Left lung (tissue), 10 donors: ENCODE data around the gene SESN1. TPM values are rescaled to one million over a fixed set of nuclear protein-coding genes. Genes with fewer than 3 reads are reported as not detected.

Source experiments
- ATAC-seq: fragments of 200-7000 bp; cut with Tn5 transposase; one replicate; pipeline ENCODE4 v1.9.1; 2020; ENCODE audit warnings: moderate library complexity
- DNase-seq, 4 donors: peaks; one replicate each; pipeline ENCODE4 v3.0.0-alpha.2; 2013 to 2020
- H3K27ac ChIP-seq, 2 donors: fragments of 200-600 bp; sonication (generic) in 1 of 2; one replicate each; pipeline versions ENCODE4 v1.5.0 to v1.8.0; 2020 to 2021
- H3K27me3 ChIP-seq, 2 donors: fragments of 200-600 bp; sonication (generic) in 1 of 2; one replicate each; pipeline versions ENCODE4 v1.5.0 to v1.8.0; 2020 to 2021
- H3K36me3 ChIP-seq, 2 donors: fragments of 200-600 bp; sonication (generic) in 1 of 2; one replicate each; pipeline versions ENCODE4 v1.5.0 to v1.8.0; 2020 to 2021
- H3K4me1 ChIP-seq, 2 donors: fragments of 200-600 bp; one replicate each; pipeline ENCODE4 v1.8.0; 2021
- H3K4me3 ChIP-seq, 2 donors: fragments of 200-600 bp; sonication (generic) in 1 of 2; one replicate each; pipeline versions ENCODE4 v1.5.0 to v1.8.0; 2020 to 2021; ENCODE audit warnings: mild to moderate bottlenecking in 1 of 2
- H3K9me3 ChIP-seq, 2 donors: fragments of 200-600 bp; sonication (generic) in 1 of 2; one replicate each; pipeline versions ENCODE4 v1.5.0 to v1.8.0; 2020 to 2021
- CTCF ChIP-seq, 2 donors: fragments of 200-600 bp; sonication (generic) in 1 of 2; IDR thresholded peaks; one replicate each; pipeline versions ENCODE4 v1.5.0 to v1.8.0; 2021; ENCODE audit warnings: antibody characterized with exemption in 2 of 2
- intact Hi-C, 2 donors: fragments of 100-400 bp; cut with DNase I; formaldehyde crosslinking; loops; one replicate each; pipeline versions ENCODE4 v1.11.2 to v1.14.2; 2022
- polyA plus RNA-seq, 6 donors: library from polyadenylated mRNA; unstranded; fragments of 120-200 nt; gene quantifications; one replicate each; pipeline ENCODE4 v1.2.1, GENCODE V29; 2013; ENCODE audit not compliant: insufficient read length in 6 of 6
- total RNA-seq, 2 donors: library from RNA; stranded (reverse); fragmentation: NEBNext Ultra II Directional; extraction: Animal tissue kit (Norgen Biotek cat#: 25700); gene quantifications; one replicate each; pipeline ENCODE4 v1.2.1, GENCODE V29; 2021
- donor health status: DM: no; HTN: yes; CAD: no.
- donor health status: DM: no; HTN: no; CAD: no.

The SESN1 gene
- total and polyA plus RNA-seq, 8 donors = 20.5 to 90.5 (median 65.7) TPM

- intact Hi-C loops = no loop called here
- H3K4me3 ChIP-seq = no peak overlapping the region
- H3K27ac ChIP-seq = peak overlapping the region in 1 of 2 donors; percentile 75
Measured at GRCh38 chr6:108966855-108967755, 127.5 kb downstream of the SESN1 start.

GRCh38 chr6:108966251-108966650, 128.4 kb downstream of the SESN1 start:
- no peaks in the 10 kb centered on the region for H3K9me3 ChIP-seq
- H3K4me1 ChIP-seq = peaks cover 14 to 38% of the 10 kb centered on the region in 2 donors
- H3K27me3 ChIP-seq = no peaks in the 10 kb centered on the region
- DNase-seq = no peak
- intact Hi-C loops = no loop called here
- H3K36me3 ChIP-seq = no peaks in the 10 kb centered on the region
- no peak for TF ChIP-seq CTCF (IDR thresholded peaks at IDR 0.05)
- H3K27ac ChIP-seq = peak overlapping the region in 1 of 2 donors; percentile 75
- H3K4me3 ChIP-seq = no peak overlapping the region
- no peak for ATAC-seq

More at GRCh38 chr6:108966855-108967755, 127.5 kb downstream of the SESN1 start:
- ATAC-seq (peak; percentile 45), DNase-seq (peak in 2 of 4 donors; percentile 46 to 80)
- no peak for TF ChIP-seq CTCF (IDR thresholded peaks at IDR 0.05)
- no peaks in the 10 kb centered on the region for H3K36me3 ChIP-seq
- H3K9me3 ChIP-seq = no peaks in the 10 kb centered on the region
- peaks cover 14 to 44% of the 10 kb centered on the region in 2 donors for H3K4me1 ChIP-seq
- H3K27me3 ChIP-seq = no peaks in the 10 kb centered on the region

- H3K27me3 ChIP-seq = no peaks in the 10 kb centered on the region
- no peaks in the 10 kb centered on the region for H3K36me3 ChIP-seq
- H3K9me3 ChIP-seq = no peaks in the 10 kb centered on the region
- TF ChIP-seq CTCF (IDR thresholded peaks at IDR 0.05) = no peak
- intact Hi-C loops = no loop called here
- no peak overlapping the region for H3K4me3 ChIP-seq
- ATAC-seq = no peak
- peaks cover 8 to 17% of the 10 kb centered on the region in 2 donors for H3K4me1 ChIP-seq
- DNase-seq = no peak
- peak overlapping the region in 1 of 2 donors; percentile 8 for H3K27ac ChIP-seq
Measured at GRCh38 chr6:108961985-108962384, 132.7 kb downstream of the SESN1 start.

- no peaks in the 10 kb centered on the region for H3K27me3 ChIP-seq
- intact Hi-C loops = no loop called here
- TF ChIP-seq CTCF (IDR thresholded peaks at IDR 0.05) = no peak
- no peaks in the 10 kb centered on the region for H3K36me3 ChIP-seq
- no peak overlapping the region for H3K4me3 ChIP-seq
- peak overlapping the region in 1 of 2 donors; percentile 15 for H3K27ac ChIP-seq
- ATAC-seq (no peak), DNase-seq (no peak)
- no peaks in the 10 kb centered on the region for H3K9me3 ChIP-seq
- H3K4me1 ChIP-seq = peaks cover 0 to 9% of the 10 kb centered on the region in 2 donors
Measured at GRCh38 chr6:108961077-108961476, 133.6 kb downstream of the SESN1 start.

GRCh38 chr6:108960601-108961000, 134.0 kb downstream of the SESN1 start:
- peak overlapping the region in 1 of 2 donors; percentile 15 for H3K27ac ChIP-seq
- no peak for TF ChIP-seq CTCF (IDR thresholded peaks at IDR 0.05)
- peak; percentile 15 for ATAC-seq
- no peaks in the 10 kb centered on the region for H3K36me3 ChIP-seq
- intact Hi-C loops = no loop called here
- no peak for DNase-seq
- no peaks in the 10 kb centered on the region for H3K9me3 ChIP-seq
- H3K27me3 ChIP-seq = no peaks in the 10 kb centered on the region
- H3K4me1 ChIP-seq = peaks cover 0 to 9% of the 10 kb centered on the region in 2 donors
- H3K4me3 ChIP-seq = no peak overlapping the region
